GM19025 (cell line): ENCODE data around the gene CD300H.

Source experiments
- ATAC-seq: cut with Tn5 transposase; IDR thresholded peaks from one replicate; pipeline ENCODE4 v1.9.1; 2021; ENCODE audit warnings: mild to moderate bottlenecking, low read depth, moderate library complexity; ENCODE audit not compliant: unreplicated experiment

The CD300H gene

DNA sequence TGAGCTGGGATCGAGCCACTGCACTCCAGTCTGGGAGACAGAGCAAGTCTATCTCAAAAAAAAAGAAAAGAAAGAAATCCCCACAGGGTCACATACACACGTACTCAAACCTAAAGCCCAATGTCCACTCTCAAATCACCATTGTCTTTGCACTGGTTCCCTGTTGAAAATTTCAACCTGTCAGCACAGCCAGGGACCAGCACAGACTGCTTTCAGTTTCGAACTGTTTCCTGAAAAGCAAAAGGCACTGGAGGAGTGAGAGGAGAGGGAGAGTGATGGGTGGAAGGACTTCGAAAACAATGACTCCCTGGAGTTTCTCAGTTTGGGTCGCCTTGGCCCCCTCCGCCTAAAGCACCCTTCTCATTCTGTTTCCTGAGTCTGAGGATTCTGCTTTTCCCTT, 12.4 kb downstream of the CD300H start:
- no peak for ATAC-seq

DNA sequence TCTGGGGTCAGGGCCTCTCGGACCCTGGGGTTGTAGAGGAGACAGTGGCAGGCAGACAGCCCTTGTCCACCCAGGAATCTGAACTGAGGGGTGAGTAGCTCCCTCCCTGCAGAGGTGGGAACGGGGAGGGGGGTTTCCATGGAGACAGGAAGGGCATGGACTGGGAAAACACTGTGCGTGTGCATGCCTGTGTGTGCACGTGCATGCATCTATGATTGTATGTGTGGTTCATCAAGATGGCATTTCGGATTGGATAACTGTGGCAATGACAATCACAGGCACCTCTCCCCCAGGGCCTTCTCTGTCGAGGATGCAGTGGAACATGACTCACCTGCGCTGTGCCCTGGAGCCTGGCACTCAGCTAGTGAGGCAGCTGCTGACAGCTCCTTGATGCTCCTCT, 15.3 kb downstream of the CD300H start:
- no peak for ATAC-seq

DNA sequence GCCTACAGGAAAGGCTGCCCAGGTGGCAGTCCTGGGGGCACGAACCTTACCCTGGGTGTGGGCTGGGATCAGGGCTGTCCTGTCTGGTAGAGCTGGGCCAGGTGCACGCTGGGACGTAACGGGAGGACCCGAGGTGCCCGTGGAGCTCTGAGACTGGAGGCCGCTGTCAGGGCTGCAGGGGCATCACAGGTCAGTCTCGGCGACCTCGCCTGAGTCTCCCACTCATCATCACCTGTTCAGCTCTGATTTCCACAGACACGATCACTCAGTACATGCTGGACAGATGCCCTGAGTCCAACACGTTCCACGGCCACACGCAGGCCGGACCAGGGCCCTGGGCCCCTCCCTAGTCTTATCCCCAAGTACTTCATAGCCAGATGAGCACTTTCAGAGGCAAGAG, 16.7 kb downstream of the CD300H start:
- no peak for ATAC-seq

DNA sequence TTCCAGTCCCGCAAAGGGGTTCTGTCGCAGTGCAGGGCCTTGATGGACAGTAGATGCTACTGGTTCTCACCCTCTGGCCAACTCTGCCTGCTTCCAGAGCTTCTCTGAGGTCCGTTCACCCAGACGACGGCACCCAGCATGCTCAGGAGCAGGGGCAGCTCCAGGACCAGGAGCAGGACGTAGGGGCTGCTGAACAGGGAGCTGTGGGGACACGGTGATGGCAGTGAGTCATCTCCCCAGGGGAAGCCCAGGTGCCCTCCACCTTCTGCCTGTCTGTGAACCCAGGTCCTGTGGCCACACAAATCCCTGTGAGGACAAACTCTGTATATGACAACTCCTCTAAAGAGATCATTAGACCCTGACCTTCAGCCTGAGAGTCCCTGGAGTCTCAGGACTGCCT, 18.0 kb downstream of the CD300H start:
- no peak for ATAC-seq

DNA sequence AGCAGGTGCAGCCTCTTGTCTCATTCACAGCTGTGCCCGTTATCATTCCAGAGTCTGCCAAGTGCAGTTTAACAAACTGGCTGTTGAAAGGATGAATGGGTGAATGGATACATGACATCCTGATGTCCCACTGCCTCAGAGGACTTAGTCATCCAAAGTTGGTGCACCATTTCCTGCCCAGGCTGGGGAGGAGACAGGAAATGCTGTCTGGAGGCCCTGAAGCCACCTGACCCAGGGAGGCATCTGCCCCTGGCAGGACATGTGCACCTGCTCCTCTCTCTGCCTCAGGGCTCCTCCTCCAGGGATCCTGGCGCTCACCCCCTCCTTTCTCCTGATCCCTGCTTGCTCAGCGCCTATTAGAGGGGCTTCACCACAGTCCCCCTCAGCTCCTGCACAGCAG, 19.6 kb downstream of the CD300H start:
- ATAC-seq, result no peak

DNA sequence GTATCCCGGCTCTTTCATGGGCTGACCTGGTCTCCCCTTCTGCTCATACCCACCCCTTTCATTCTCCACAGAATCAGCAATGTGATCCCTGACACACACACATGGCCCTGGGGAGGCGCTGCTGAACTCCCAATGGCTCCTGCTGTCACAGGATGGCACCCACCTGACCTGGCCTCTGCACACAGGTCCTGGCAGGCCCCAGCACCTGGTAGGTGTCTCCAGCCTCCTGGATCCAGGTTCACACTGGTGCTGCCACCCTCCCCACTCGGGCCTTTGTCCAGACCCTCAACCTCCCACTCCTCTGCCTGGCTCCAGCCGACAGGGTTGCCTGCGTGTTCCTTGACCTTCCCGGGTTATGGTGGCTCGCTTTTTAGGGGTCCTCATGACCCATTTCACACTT, 20.0 kb downstream of the CD300H start:
- ATAC-seq, result no peak

DNA sequence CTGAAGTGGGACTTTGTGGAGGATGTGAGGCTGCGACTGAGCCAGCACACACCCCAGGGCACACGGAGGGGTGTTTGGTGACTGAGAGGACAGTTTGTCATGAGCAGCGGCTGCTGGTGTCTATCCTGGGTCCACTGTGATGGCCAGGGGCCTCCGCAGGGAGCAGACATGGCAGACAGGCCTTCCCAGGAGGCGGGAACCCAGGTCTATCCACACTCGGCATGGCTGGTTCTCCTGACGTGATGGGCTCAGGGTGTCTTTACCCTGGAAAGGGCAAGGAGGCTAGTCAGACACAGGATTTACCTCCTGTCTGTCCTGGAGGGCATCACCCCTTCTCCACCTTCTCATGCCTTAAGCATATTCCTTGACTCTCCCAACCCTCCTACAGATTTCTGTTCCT, 20.7 kb downstream of the CD300H start:
- no peak for ATAC-seq

DNA sequence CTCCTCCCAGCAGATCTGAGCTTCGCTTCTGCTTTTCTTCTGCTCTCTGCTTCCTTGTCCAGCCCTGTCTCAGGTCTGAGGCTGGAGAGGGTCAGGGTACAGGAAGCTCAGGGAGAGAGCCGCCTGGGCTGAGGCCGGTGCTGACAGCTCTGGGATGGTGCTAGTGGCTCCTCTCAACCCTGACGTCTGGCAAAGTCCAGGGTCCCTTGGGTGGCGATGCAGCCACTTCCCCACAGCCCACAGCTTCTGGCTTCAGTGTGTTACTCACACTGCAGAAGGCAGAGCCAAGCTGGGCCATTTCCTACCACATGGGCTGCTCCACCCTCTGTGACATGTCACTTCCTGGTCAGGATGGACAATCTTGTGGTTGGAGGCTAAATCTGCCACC, 21.5 kb downstream of the CD300H start, which contains the start of gene CD300C:
CD300C (minus strand) TSS at position 273 of the 388 bp plus-strand sequence. CDS start 333 bp downstream, outside the sequence.
- no peak for ATAC-seq

DNA sequence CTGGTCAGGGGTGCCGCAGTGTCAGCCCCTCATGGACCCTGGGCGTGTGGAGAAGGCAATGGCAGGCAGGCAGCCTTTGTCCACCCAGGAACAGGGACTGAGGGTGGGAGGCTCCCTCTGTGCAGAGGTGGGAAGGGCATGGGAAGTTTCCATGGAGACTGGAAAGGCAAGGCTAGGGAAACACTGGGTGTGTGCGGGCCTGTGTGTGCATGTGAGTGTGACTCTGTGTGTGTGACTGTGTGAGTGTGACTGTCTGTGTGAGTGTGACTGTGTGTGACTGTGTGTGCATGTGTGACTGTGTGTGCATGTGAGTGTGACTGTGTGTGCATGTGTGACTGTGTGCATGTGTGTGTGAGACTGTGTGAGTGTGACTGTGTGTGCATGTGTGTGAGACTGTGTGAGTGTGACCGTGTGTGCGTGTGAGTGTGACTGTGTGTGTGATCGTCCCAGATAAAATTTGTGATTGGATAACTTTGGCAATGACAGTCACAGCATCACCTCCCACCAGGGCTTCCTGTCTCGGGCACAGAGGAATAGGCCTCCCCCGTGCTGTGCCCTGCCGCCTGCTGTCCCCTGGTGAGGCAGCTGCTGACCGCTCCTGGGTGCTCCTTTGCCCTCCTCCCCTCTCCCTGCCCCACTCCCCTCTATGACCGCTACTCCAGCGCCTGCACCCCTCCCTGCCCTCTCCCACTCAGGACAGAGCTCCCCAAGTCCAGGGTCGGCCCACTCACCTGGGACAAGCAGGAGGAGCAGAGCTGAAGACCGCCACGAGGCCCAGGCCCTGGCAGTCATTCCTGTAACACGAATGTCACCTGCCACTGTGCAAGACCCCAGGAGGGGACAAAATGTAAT, 22.1 kb downstream of the CD300H start:
- ATAC-seq, result no peak

DNA sequence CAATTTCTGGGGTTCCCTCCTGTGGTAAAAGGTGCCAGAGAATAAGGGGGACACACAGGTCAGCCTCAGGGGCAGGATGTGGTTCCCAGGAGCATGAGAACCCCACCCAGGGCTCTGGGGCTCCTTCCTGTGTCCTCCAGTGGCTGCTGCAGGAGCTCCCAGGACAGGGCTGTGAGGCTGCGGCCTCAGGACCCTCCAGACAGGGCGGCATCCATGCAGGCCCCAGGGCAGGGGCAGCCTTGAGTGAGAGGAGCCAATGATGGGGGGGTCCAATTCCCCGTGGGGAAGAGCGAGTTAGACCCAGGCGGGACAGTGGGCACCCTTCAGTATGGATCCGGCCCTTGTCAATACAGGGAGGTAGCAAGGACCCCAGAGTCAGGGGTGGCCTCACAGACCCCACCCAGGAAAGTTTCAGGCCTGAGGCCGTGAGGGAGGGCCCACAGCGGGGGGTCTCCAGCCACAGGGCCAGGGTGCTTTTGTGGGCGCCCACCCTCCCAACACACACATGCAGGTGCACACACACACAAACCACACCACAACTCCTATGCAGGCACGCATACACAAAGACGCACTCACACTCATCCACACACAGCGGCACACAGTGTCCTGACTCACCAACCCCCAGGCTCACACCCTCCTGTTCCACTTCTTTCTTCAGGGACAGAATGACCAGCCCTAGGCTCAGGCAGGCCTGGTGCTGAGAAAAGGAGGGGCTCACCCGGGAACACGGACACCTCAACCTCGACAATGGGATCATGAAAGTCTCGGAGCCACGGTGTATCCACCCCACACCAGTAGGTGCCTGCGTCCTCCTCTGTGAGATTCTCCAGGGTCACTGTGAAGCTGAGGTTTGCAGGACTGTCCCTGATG, 23.2 kb downstream of the CD300H start:
- no peak for ATAC-seq

DNA sequence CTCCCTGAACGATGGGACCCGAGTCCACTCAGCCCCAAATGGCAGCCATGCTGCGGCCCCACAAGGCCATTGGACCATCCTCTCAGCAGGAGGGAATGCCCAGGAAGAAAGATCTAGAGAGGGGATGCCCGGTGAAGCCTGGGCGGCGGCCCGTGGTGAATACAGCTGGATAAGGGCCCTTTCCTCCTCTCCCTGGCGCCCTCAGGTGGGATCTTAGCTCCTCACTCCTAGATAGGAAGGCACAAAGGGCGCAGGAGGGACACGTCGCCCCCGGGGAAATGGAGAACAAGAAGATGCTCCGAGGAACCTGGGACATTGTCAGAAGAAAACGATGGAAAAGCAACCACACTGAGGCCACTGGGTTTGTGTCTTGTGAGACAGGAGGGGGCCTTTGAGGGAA, 23.9 kb downstream of the CD300H start:
- no peak for ATAC-seq

DNA sequence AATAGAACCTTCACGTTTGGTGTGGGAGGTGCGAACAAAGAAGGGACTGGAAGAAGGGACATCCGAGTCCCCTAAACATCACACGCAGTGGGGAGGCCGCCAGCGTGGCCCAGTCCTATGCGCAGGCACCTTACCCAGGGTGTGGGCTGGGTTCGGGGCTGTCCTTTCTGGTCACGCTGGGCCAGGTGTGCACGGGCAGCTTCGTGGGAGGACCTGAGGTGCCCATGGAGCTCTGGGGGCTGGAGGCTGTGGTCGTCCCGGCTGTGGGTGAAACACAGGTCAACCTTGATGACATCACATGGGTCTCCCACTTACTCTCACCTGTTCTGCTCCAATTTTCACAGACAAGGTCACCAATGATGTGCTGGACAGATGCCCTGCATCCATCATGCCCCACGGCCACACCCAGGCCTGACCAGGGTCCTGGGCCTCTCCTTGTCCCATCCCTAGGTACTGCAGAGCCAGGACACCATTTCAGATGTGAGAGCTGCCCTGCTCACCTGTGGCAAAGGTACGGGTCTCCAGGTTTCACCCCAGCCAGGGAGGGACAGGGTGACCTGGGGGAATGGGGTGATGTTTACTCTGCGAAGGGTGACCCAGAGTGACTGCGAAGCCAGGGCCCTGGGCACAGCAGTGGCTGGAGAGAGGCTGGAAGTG, 24.5 kb downstream of the CD300H start:
- no peak for ATAC-seq

DNA sequence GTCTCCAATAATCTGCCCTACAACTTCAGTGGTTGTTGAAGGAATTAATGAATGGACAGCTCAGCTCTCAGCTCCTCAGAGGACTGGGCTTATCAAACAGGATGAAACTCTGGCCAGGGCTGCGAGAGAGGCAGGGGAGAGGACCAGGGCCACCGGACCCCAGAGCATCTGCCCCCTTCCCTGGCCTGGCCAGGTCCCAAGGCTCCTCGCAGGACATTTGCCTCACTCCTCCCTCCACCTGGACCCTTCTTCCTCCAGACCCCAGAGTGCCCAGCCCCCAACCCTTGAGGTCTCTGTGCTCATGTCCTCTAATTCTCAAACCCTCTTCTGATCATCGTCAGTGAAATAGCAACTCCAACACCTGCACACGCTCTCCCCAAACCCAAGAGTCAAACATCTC, 25.1 kb downstream of the CD300H start:
- ATAC-seq, result no peak

DNA sequence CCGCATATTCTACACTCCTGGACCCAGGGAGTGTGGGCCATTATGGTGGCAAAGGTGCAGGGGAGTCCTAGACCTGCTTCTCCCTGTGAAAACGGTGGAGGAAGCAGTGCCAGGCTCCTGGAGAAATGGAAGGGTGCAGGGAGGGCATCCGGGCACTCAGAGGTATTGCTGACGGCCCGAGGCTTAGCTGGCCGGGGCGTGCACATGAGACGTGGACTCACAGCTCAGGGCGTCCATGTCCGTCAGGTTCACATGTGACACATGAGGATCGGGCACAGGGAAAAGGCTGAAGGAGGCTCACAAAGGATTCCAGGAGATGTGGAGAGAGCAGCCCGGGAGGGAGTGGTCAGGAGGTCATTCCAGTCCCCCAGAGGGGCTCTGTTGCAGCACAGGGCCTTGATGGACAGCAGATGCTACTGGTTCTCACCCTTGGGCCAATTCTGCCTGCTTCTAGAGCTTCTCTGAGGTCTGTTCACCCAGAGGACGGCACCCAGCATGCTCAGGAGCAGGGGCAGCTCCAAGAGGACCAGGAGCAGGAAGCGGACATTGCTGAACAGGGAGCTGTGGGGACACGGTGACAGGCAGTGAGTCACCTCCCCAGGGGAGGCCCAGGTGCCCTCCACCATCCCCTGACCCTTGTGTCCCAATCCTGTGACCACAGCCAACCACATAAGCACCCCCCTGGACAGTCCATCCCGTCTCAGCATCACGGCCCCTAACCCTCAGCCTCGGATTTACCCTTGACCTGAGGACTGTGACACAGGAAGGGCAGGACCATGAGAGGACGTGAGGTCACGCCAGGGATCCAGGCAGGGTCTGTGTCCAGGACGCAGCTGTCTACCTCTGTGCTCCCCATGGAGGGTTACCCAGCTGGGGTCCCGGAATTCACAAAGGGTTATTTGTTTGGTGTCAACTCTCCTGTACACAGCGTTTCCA, 25.9 kb downstream of the CD300H start:
- no peak for ATAC-seq

DNA sequence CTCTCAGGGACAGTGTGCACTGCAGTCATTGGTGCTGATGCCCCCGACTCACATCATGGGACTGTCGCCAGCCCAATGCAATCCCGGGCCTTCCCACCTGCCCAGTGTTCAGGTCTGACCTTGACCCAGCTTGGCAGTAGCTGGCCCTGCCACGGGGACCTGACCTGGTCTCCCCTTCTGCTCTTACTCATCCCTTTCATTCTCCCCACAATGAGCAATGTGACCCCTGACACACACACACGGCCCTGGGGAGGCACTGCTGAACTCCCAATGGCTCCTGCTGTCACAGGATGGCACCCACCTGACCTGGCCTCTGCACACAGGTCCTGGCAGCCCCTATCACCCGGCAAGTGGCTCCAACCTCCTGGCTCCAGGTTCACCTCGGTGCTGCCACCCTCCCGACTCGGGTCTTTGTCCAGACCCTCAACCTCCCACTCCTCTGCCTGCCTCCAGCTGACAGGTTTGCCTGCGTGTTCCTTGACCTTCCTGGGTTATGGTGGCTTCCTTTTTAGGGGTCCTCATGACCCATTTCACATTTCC, 28.0 kb downstream of the CD300H start:
- no peak for ATAC-seq

DNA sequence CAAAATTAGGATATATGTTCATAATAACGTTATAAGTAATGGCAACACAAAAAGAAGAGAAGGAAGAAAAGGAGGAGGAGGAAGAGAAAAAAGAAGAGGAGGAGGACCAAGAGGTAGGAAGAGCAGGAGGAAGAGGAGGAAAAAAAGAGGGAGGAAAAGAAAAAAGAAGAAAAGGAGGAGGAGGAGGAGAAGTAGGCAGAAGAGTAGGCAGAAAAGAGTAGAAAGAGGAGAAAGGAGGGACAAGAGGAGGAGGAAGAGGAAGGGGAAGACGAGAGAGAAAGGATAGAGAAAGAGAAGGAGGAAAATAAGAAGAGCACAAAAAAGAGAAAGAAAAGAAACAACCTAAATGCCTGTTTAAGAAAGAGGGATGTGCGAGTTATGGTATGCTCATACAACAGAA, 30.4 kb downstream of the CD300H start:
- no peak for ATAC-seq

DNA sequence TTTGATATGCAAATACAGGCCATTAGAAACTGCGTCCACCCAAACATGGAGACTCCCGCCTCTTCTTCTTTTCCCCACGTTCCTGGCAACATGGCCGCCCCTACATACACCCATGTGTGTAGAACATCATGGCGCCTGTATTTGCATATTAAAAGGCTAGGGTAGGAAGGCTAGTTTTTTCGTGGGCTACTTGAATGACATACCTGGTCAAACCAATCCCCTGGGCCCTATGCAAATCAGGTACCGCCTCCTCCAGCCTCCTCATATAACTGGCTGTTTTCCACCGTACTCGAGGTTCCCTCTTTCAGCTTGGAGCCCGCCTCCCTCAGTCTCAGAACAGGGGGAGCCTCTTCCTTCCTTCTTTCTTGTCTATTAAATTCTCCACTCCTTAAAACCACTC, 35.2 kb downstream of the CD300H start:
- ATAC-seq, result no peak

DNA sequence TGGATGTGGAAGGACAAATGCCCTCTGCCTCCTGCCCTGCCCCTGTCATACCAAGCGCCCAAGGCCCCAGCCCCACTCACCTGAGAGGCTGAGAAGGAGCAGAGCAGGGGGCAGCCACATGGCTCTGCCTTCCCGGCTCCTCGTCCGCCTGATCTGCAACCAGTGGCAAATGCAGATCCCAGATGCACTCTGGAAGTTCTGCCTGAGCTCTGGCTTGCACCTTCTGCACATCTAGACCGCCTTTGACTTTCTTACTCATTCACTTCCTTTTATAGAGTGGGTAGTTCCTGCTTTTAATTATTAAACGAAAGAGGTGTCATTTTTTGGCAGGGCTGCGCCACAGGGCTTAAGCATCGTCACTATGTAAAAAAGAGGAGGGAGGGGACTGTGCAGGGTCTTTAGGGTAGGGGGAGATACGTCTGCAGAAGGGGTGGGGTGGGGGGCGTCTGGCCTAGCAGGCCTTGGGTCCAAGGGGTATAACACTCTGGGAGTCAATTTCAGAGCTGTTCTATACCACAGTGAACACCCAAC, 36.0 kb downstream of the CD300H start, which contains the start of gene CD300LB:
CD300LB (minus strand) TSS at position 245 of the 531 bp plus-strand sequence; CDS start at position 120, 125 bp downstream.
- ATAC-seq, result no peak

DNA sequence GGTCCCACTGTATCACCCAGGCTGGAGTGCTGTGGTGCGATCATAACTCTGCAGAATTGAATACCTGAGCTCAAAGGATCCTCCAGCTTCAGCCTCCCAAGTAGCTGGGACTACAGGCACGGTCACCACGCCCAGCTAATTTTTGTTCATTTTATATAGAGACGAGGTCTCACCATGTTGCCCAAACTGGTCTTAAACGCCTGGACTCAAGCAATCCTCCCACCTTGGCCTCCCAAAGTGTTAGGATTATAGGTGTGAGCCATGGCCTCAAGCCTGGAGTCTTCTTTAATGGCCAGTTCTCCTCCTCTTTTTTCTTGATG, 36.5 kb downstream of the CD300H start:
- ATAC-seq, result no peak

DNA sequence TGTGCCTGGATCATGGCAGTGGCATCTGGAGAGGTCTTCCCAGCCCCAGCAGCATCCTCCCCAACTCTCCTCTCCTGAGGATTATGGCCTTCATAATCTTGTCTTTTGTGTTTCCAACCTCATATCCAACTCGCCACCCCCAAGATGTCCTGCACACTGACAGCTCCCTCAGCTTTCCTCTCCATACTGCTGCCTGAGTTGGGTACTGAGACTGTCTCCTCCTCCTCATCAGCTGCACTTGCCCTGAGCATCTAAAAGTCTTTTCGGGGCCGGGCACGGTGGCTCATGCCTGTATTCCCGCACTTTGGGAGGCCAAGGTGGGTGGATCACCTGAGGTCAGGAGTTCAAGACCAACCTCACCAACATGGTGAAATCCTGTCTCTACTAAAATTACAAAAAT, 38.1 kb downstream of the CD300H start:
- no peak for ATAC-seq
